Panc1 (cell line): ENCODE data around the gene RIF1.

Source experiments
- POLR2AphosphoS5 ChIP-seq: IDR thresholded peaks from 2 replicates; pipeline ENCODE4 v1.6.1; 2012; ENCODE audit warnings: mild to moderate bottlenecking, low read depth, low read length, moderate library complexity
- REST ChIP-seq, 2 experiments: IDR thresholded peaks; 2 replicates each; pipeline ENCODE4 v1.6.1; 2011 to 2012; ENCODE audit warnings: low read depth in 2 of 2, control low read depth in 1 of 2, low read length in 1 of 2, mild to moderate bottlenecking in 1 of 2, moderate library complexity in 1 of 2; ENCODE audit not compliant: insufficient read depth in 1 of 2
- TCF7L2 ChIP-seq: IDR thresholded peaks from 2 replicates; pipeline ENCODE4 v1.6.1; 2011; ENCODE audit warnings: mild to moderate bottlenecking, low read depth, low read length, inconsistent platforms
- TF ChIP-seq, protein P1 (sequence below): fragments of 450-650 bp; IDR thresholded peaks from 2 replicates; pipeline ENCODE4 v1.5.1; 2017; ENCODE audit warnings: mild to moderate bottlenecking

DNA sequence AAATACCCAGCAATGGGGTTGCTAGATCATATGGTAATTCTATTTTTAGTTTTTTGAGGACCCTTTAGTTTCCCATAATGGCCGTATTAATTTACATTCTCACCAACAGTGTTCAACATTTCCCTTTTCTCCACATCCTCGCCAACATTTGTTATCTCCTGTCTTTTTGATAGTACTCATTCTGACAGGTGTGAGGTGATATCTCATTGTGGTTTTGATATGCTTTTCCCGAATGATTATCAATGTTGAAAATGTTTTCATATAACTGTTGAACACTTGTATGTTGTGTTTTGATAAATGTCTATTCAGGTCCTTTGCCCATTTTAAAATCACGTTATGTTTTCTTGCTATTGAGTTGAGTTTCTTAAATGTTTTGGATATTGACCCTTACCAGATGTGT, 5.8 kb upstream of the RIF1 start:
- TF ChIP-seq POLR2AphosphoS5 (no peak), TCF7L2 (no peak), REST (IDR thresholded peaks at IDR 0.05; ENCODE audit: insufficient read depth in 1 of 2, low read depth in 2 of 2, low read length in 1 of 2) (no peak)
- TF ChIP-seq, protein P1, sequence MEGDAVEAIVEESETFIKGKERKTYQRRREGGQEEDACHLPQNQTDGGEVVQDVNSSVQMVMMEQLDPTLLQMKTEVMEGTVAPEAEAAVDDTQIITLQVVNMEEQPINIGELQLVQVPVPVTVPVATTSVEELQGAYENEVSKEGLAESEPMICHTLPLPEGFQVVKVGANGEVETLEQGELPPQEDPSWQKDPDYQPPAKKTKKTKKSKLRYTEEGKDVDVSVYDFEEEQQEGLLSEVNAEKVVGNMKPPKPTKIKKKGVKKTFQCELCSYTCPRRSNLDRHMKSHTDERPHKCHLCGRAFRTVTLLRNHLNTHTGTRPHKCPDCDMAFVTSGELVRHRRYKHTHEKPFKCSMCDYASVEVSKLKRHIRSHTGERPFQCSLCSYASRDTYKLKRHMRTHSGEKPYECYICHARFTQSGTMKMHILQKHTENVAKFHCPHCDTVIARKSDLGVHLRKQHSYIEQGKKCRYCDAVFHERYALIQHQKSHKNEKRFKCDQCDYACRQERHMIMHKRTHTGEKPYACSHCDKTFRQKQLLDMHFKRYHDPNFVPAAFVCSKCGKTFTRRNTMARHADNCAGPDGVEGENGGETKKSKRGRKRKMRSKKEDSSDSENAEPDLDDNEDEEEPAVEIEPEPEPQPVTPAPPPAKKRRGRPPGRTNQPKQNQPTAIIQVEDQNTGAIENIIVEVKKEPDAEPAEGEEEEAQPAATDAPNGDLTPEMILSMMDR = no peak
